Muscle layer of colon (tissue), 2 donors: ENCODE measurements around the gene CUBN.

Experiments
- H3K27ac ChIP-seq: one replicate; pipeline ENCODE4 v1.7.0; 2013; ENCODE audit warnings: low read depth, mild to moderate bottlenecking, low read length, moderate library complexity
- H3K27me3 ChIP-seq, 2 donors: one replicate each; pipeline ENCODE4 v1.7.0; 2013; ENCODE audit warnings: low read length in 2 of 2, mild to moderate bottlenecking in 2 of 2; ENCODE audit not compliant: insufficient read depth in 2 of 2, control insufficient read depth in 1 of 2
- H3K36me3 ChIP-seq: one replicate; pipeline ENCODE4 v1.7.0; 2013; ENCODE audit warnings: mild to moderate bottlenecking, low read length; ENCODE audit not compliant: insufficient read depth
- H3K4me1 ChIP-seq: one replicate; pipeline ENCODE4 v1.7.0; 2013; ENCODE audit warnings: mild to moderate bottlenecking, low read length; ENCODE audit not compliant: insufficient read depth
- H3K4me3 ChIP-seq, 2 donors: one replicate each; pipeline ENCODE4 v1.7.0; 2013; ENCODE audit warnings: low read length in 2 of 2, low read depth in 1 of 2, mild to moderate bottlenecking in 1 of 2, moderate library complexity in 1 of 2
- H3K9ac ChIP-seq: one replicate; pipeline ENCODE4 v1.7.0; 2013; ENCODE audit warnings: low read length
- H3K9me3 ChIP-seq: one replicate; pipeline ENCODE4 v1.7.0; 2013; ENCODE audit warnings: mild to moderate bottlenecking, low read length
- donor health status: abdominal sarcoma.
- donor health status: Adenocarcinoma of cecum.

Gene CUBN

GRCh38 chr10:17081431-17081830 lies 48.2 kb downstream of the CUBN start:
- Histone ChIP-seq H3K4me1 (no peaks in the 10 kb centered on the region), H3K27ac (no peak overlapping the region), H3K36me3 (no peaks in the 10 kb centered on the region), H3K9me3 (no peaks in the 10 kb centered on the region), H3K4me3 (no peak overlapping the region), H3K9ac (no peak overlapping the region), H3K27me3 (no peaks in the 10 kb centered on the region)

- Histone ChIP-seq H3K4me3 (no peak overlapping the region), H3K27ac (no peak overlapping the region), H3K27me3 (no peaks in the 10 kb centered on the region), H3K4me1 (peaks cover 8% of the 10 kb centered on the region), H3K36me3 (no peaks in the 10 kb centered on the region), H3K9me3 (no peaks in the 10 kb centered on the region), H3K9ac (no peak overlapping the region)
These were observed 51.7 kb downstream of the CUBN start for GRCh38 chr10:17077890-17078289.

- Histone ChIP-seq H3K9me3 (no peaks in the 10 kb centered on the region), H3K36me3 (no peaks in the 10 kb centered on the region), H3K27ac (no peak overlapping the region), H3K4me1 (peaks cover 8% of the 10 kb centered on the region), H3K9ac (no peak overlapping the region), H3K4me3 (no peak overlapping the region), H3K27me3 (no peaks in the 10 kb centered on the region)
These were observed 52.2 kb downstream of the CUBN start for GRCh38 chr10:17077346-17077781.

GRCh38 chr10:17076626-17077345 lies 52.8 kb downstream of the CUBN start:
- Histone ChIP-seq H3K27ac (no peak overlapping the region), H3K36me3 (no peaks in the 10 kb centered on the region), H3K9ac (no peak overlapping the region), H3K27me3 (no peaks in the 10 kb centered on the region), H3K9me3 (no peaks in the 10 kb centered on the region), H3K4me3 (no peak overlapping the region), H3K4me1 (peaks cover 8% of the 10 kb centered on the region)

GRCh38 chr10:17075533-17076359 lies 53.9 kb downstream of the CUBN start:
- H3K27ac ChIP-seq, result no peak overlapping the region

GRCh38 chr10:17074541-17074847 lies 55.1 kb downstream of the CUBN start:
- no peaks in the 10 kb centered on the region for H3K27me3 ChIP-seq
- H3K9ac ChIP-seq, result no peak overlapping the region
- no peaks in the 10 kb centered on the region for H3K36me3 ChIP-seq
- peaks cover 8% of the 10 kb centered on the region for H3K4me1 ChIP-seq
- H3K9me3 ChIP-seq, result no peaks in the 10 kb centered on the region
- H3K4me3 ChIP-seq, result no peak overlapping the region
- H3K27ac ChIP-seq, result no peak overlapping the region

More at GRCh38 chr10:17075533-17076359, 53.9 kb downstream of the CUBN start:
- Histone ChIP-seq H3K4me1 (peaks cover 8% of the 10 kb centered on the region), H3K9ac (no peak overlapping the region), H3K4me3 (no peak overlapping the region), H3K9me3 (no peaks in the 10 kb centered on the region), H3K36me3 (no peaks in the 10 kb centered on the region), H3K27me3 (no peaks in the 10 kb centered on the region)

- Histone ChIP-seq H3K4me3 (no peak overlapping the region), H3K27me3 (no peaks in the 10 kb centered on the region), H3K4me1 (peaks cover 8% of the 10 kb centered on the region), H3K36me3 (no peaks in the 10 kb centered on the region), H3K27ac (no peak overlapping the region), H3K9ac (no peak overlapping the region), H3K9me3 (no peaks in the 10 kb centered on the region)
These were observed 55.7 kb downstream of the CUBN start for GRCh38 chr10:17073725-17074540.

- H3K9ac ChIP-seq, result no peak overlapping the region
- no peak overlapping the region for H3K27ac ChIP-seq
- H3K9me3 ChIP-seq, result no peaks in the 10 kb centered on the region
- no peaks in the 10 kb centered on the region for H3K4me1 ChIP-seq
- no peaks in the 10 kb centered on the region for H3K36me3 ChIP-seq
- no peak overlapping the region for H3K4me3 ChIP-seq
- no peaks in the 10 kb centered on the region for H3K27me3 ChIP-seq
These were observed 60.7 kb downstream of the CUBN start for GRCh38 chr10:17068953-17069352.

- Histone ChIP-seq H3K4me3 (no peak overlapping the region), H3K27me3 (no peaks in the 10 kb centered on the region), H3K36me3 (no peaks in the 10 kb centered on the region)
These were observed 62.0 kb downstream of the CUBN start for GRCh38 chr10:17067376-17068264.

GRCh38 chr10:17066807-17067206 lies 62.8 kb downstream of the CUBN start:
- H3K36me3 ChIP-seq, result no peaks in the 10 kb centered on the region
- H3K27ac ChIP-seq, result no peak overlapping the region
- no peaks in the 10 kb centered on the region for H3K27me3 ChIP-seq
- peaks cover 6% of the 10 kb centered on the region for H3K4me1 ChIP-seq
- no peak overlapping the region for H3K4me3 ChIP-seq
- H3K9ac ChIP-seq, result no peak overlapping the region
- H3K9me3 ChIP-seq, result no peaks in the 10 kb centered on the region

More at GRCh38 chr10:17067376-17068264, 62.0 kb downstream of the CUBN start:
- Histone ChIP-seq H3K4me1 (peaks cover 5% of the 10 kb centered on the region), H3K9ac (no peak overlapping the region), H3K9me3 (no peaks in the 10 kb centered on the region), H3K27ac (no peak overlapping the region)
